ENCODE results near the gene TOMM20L.
"Not testable (repeated sequence)": the region's sequence is repeated elsewhere in the genome, so short reads cannot be mapped to it uniquely, and the experiment has no call there.

TOMM20L gene

DNA sequence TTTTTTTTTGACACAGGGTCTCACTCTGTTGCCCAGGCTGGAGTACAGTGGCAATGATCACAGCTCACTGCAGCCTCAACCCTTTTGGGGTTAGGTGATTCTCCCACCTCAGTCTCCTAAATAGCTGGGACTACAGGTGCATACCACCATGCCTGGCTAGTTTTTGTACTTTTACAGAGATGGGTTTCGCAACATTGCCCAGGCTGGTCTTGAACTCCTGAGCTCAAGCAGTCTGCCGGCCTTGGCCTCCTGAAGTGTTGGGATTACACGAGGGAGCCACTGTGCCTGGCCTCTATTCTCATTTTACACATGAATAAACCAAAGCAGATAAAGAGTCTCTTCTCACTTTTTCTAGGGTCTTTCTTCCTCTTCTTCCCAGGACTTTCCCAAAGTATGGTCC is 3.2 kb downstream of the TOMM20L start:
- H3K4me3 ChIP-seq (ENCODE audit: low read length): no peak overlapping the region
- no peak for DNase-seq (ENCODE audit: low read depth)
- TF ChIP-seq, protein P1, sequence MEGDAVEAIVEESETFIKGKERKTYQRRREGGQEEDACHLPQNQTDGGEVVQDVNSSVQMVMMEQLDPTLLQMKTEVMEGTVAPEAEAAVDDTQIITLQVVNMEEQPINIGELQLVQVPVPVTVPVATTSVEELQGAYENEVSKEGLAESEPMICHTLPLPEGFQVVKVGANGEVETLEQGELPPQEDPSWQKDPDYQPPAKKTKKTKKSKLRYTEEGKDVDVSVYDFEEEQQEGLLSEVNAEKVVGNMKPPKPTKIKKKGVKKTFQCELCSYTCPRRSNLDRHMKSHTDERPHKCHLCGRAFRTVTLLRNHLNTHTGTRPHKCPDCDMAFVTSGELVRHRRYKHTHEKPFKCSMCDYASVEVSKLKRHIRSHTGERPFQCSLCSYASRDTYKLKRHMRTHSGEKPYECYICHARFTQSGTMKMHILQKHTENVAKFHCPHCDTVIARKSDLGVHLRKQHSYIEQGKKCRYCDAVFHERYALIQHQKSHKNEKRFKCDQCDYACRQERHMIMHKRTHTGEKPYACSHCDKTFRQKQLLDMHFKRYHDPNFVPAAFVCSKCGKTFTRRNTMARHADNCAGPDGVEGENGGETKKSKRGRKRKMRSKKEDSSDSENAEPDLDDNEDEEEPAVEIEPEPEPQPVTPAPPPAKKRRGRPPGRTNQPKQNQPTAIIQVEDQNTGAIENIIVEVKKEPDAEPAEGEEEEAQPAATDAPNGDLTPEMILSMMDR (IDR thresholded peaks at IDR 0.05; ENCODE audit: insufficient read depth, low read depth, low read length, missing control alignments): no peak

DNA sequence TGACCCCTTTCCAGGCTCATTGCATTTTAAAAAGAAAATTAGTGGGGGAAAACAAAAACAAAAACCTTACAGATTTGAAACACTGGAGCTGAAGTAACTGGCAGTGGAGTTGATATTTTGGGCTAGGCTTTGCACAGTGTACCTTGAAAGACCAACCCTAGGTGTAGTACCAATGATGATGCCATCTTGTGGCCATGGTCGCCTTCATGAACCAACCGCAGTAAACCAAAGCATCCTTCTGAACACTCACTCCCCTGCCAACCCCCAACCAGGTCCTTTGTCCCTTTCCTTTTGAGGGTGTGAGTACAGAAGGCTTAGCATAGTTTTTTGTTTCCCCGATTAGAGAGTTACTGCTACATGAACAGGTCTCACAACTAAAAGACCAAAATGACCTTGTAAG is 5.9 kb downstream of the TOMM20L start:
- H3K4me3 ChIP-seq (ENCODE audit: low read length): no peak overlapping the region
- peak; percentile 13 for DNase-seq (ENCODE audit: low read depth)
- TF ChIP-seq, protein P1 (IDR thresholded peaks at IDR 0.05; ENCODE audit: insufficient read depth, low read depth, low read length, missing control alignments): peak; percentile 25

DNA sequence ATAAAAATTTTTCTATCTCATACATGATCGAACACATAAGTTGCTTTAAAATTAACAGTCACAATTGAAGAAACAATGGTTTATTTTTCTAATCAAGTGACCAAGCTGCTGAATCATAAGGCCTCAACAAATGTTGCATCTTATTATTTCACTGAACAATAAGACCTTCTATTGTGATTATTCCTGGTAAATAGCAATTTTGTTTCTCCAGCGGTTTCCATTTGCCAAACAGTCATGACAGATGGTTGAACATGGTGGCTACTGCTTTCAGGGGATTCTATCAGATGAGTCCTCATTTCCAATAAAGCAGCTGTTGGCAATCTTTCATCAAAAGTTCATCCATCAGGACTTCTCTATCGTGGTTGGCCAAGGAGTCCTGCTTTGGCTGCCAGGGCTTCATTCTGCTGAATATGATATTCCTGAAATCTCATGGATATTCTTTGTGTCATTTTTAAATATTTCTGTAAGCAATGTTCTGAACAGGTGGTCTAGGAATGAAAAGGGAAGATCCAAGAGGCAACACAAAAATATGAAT is 13.0 kb downstream of the TOMM20L start:
- H3K4me3 ChIP-seq (ENCODE audit: low read length): no peak overlapping the region
- no peak for DNase-seq (ENCODE audit: low read depth)
- TF ChIP-seq, protein P1 (IDR thresholded peaks at IDR 0.05; ENCODE audit: insufficient read depth, low read depth, low read length, missing control alignments): no peak

DNA sequence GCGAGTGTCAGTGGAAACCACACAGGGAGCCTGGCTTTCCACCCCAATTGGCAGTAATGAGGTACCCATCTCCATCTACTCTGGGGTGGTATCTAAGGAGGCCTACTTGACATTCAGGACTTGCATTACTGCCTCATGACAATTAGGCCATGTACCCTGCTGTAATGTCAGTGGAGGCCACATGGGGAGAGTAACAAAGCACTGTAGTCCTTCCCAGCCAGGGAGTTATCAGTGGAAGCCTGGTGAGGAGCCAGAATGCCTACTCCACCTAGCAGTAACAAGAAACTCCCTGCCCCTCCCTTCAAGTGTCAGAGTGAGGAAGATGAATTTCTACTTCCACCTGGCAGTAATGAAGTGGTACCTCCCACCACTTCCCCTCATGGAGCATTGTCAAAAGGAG is 19.1 kb downstream of the TOMM20L start:
- no peak overlapping the region for H3K4me3 ChIP-seq (ENCODE audit: low read length)
- TF ChIP-seq, protein P1 (IDR thresholded peaks at IDR 0.05; ENCODE audit: insufficient read depth, low read depth, low read length, missing control alignments): peak; percentile 13
- peak; percentile 8 for DNase-seq (ENCODE audit: low read depth)

DNA sequence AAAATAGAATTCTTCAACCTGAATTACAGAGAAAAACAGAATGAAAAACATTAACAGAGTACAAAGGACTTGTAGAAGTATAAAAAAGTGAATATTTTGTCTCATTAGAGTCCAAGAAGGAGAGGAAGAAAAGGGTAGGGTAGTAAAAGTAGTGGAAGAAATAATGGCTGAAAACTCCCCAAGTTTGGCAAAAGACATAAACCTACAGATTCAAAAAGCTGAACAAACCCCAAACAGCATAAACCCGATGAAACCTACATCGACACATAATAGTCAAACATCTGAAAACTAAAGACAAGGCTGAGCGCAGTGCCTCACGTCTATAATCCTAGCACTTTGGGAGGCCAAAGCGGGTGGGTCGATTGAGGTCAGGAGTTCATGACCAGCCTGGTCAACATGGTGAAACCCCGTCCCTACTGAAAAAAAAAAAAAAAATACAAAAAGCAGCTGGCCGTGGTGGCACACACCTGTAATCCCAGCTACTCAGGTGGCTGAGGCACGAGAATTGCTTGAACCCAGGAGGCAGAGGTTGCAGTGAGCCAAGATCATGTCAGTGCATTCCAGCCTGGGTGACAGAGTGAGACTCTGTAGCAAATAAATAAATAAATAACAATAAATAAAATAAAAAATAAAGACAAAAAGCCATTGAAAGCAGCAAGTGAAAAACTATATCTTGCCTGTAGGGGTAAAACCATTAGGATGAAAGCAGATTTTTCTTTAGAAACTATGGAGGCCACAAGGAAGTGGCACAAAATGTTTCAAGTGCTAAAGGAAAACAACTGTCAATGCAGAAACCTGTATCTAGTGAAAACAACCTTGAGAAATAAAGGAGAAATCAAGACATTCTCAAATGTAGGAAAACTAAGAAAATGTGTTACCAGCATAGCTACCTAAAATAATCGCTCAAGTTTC is 20.2 kb downstream of the TOMM20L start:
- DNase-seq (ENCODE audit: low read depth): no peak
- TF ChIP-seq, protein P1 (IDR thresholded peaks at IDR 0.05; ENCODE audit: insufficient read depth, low read depth, low read length, missing control alignments): no peak
- H3K4me3 ChIP-seq (ENCODE audit: low read length): no peak overlapping the region

DNA sequence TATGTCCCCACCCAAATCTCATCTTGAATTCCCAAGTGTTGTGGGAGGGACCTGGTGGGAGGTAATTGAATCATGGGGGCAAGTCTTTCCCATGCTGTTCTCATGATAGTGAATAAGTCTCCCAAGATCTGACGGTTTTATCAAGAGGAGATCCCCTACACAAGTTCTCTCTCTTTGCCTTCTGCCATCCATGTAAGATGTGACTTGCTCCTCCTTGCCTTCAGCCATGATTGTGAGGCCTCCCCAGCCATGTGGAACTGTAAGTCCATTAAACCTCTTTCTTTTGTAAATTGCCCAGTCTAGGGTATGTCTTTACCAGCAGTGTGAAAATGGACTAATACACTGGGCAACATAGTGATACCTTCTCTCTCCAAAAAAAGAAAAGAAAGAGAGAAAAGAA is 21.2 kb downstream of the TOMM20L start:
- H3K4me3 ChIP-seq (ENCODE audit: low read length); DNase-seq (ENCODE audit: low read depth): not testable (repeated sequence)

DNA sequence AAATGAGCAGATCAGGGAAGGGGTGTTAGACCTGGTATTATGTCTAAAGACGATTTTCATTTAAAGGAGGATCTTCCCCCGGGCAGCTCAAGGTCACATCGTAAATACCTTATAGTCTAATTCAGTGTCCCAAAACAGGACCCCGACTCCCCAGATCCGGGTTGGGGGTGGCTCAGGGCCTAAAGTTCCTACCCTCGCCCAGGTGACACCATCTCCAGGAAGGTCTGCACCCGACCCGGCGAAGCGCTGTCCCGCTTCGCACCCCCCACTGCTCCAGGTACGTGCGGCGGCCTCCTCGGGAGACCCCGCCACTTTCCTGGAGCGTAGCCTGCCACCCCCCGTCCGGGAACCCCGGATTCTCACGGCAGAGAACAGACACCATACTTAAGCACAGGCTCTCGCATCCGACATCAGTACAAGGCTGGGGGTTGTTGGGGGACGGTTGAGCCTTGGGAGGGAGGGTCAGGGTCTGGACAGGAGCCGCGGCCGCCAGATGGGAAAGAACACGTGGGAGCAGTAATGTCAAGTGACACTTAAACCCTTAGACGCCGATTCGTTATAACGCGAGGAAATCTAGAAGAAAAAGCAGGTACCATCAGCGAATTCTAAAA is 31.0 kb downstream of the TOMM20L start:
- TF ChIP-seq, protein P1 (IDR thresholded peaks at IDR 0.05; ENCODE audit: insufficient read depth, low read depth, low read length, missing control alignments): no peak
- DNase-seq (ENCODE audit: low read depth): peak; percentile 59
- H3K4me3 ChIP-seq (ENCODE audit: low read length): peak overlapping the region; percentile 91
